Panc1 (cell line): ENCODE results near the gene PAX5. TPM values are rescaled to one million over a fixed set of nuclear protein-coding genes. Genes with fewer than 3 reads are reported as not detected.

Source experiments
- ATAC-seq: fragments of 200-7000 bp; cut with Tn5 transposase; 2 replicates; pipeline ENCODE4 v1.9.1; 2020; ENCODE audit warnings: mild to moderate bottlenecking, moderate library complexity
- BruUV-seq: library from RNA; stranded (reverse); fragments of 400-500 nt; replicated peaks from 2 replicates; lab custom pipeline; 2021; lab: Mats Ljungman, UMichigan
- CTCF ChIA-PET: fragments of 300-600 bp; sonication (Branson Sonifier 250); formaldehyde crosslinking; loops from one replicate; lab custom pipeline; 2022; ENCODE audit warnings: antibody characterized with exemption; lab: Charles Lee
- POLR2A ChIA-PET: fragments of 300-600 bp; sonication (Branson Sonifier 250); formaldehyde crosslinking; loops from one replicate; lab custom pipeline; 2022; ENCODE audit warnings: antibody characterized with exemption; lab: Charles Lee
- DNase-seq: peaks from one replicate; pipeline ENCODE4 v3.0.0-alpha.2; 2010; ENCODE audit warnings: low read depth, low spot score
- H3K27ac ChIP-seq: 2 replicates; pipeline ENCODE4 v1.5.1; 2011; ENCODE audit warnings: mild to moderate bottlenecking, low read length, inconsistent platforms
- H3K27me3 ChIP-seq: fragments of 200-500 bp; sonication (Bioruptor generic); 2 replicates; pipeline ENCODE4 v1.6.0; 2014; ENCODE audit warnings: low read length, inconsistent platforms; ENCODE audit not compliant: control insufficient read depth, insufficient read depth
- H3K36me3 ChIP-seq: fragments of 200-500 bp; sonication (Bioruptor generic); 2 replicates; pipeline ENCODE4 v1.5.1; 2014; ENCODE audit warnings: inconsistent platforms, mild to moderate bottlenecking, low read length, moderate library complexity; ENCODE audit not compliant: control insufficient read depth, insufficient read depth
- H3K4me1 ChIP-seq: 2 replicates; pipeline ENCODE4 v1.5.1; 2011; ENCODE audit warnings: inconsistent platforms, mild to moderate bottlenecking, low read length, moderate library complexity; ENCODE audit not compliant: control insufficient read depth, insufficient read depth
- H3K4me3 ChIP-seq, 2 experiments: 2 replicates each; pipeline ENCODE4 v1.5.1; 2011 to 2012; ENCODE audit warnings: low read depth in 2 of 2, low read length in 2 of 2, mild to moderate bottlenecking in 2 of 2, inconsistent platforms in 1 of 2, moderate library complexity in 1 of 2
- H3K9me3 ChIP-seq: fragments of 200-500 bp; sonication (Bioruptor generic); 2 replicates; pipeline ENCODE4 v1.5.1; 2014; ENCODE audit warnings: low read depth, mild to moderate bottlenecking, inconsistent platforms, low read length, moderate library complexity; ENCODE audit not compliant: control insufficient read depth, insufficient read depth
- POLR2AphosphoS5 ChIP-seq: IDR thresholded peaks from 2 replicates; pipeline ENCODE4 v1.6.1; 2012; ENCODE audit warnings: mild to moderate bottlenecking, low read depth, low read length, moderate library complexity
- SIN3A ChIP-seq: IDR thresholded peaks from 2 replicates; pipeline ENCODE4 v1.6.1; 2012; ENCODE audit warnings: low read depth, mild to moderate bottlenecking, low read length, moderate library complexity, borderline replicate concordance; ENCODE audit not compliant: insufficient read depth
- TCF7L2 ChIP-seq: IDR thresholded peaks from 2 replicates; pipeline ENCODE4 v1.6.1; 2011; ENCODE audit warnings: mild to moderate bottlenecking, low read depth, low read length, inconsistent platforms
- in situ Hi-C: cut with HindIII; loops from 2 replicates; pipeline ENCODE4 v1.10.0; 2016; ENCODE audit warnings: low sequenced_read_pairs, low pct_unique_long_range_greater_than_20kb
- intact Hi-C: fragments of 100-400 bp; cut with micrococcal nuclease; formaldehyde crosslinking; loops from one replicate; pipeline ENCODE4 v1.10.0; 2022; ENCODE audit not compliant: unreplicated experiment
- total RNA-seq: library from RNA; stranded (reverse); gene quantifications from one replicate; pipeline ENCODE4 v1.2.1, GENCODE V29; 2021; ENCODE audit not compliant: unreplicated experiment
- TF ChIP-seq, protein P1 (sequence below): fragments of 450-650 bp; IDR thresholded peaks from 2 replicates; pipeline ENCODE4 v1.5.1; 2017; ENCODE audit warnings: mild to moderate bottlenecking
- TF ChIP-seq, protein P2 (sequence below), 2 experiments: IDR thresholded peaks; 2 replicates each; pipeline ENCODE4 v1.6.1; 2011 to 2012; ENCODE audit warnings: low read depth in 2 of 2, control low read depth in 1 of 2, low read length in 1 of 2, mild to moderate bottlenecking in 1 of 2, moderate library complexity in 1 of 2; ENCODE audit not compliant: insufficient read depth in 1 of 2

The PAX5 gene
- total RNA-seq, 1 experiment from 2014 or later = 0.39 TPM

- Histone ChIP-seq H3K27ac (no peak overlapping the region), H3K4me3 (no peak overlapping the region), H3K27me3 (peaks cover 19% of the 10 kb centered on the region), H3K9me3 (peaks cover 5% of the 10 kb centered on the region; the same call in 1 of the 2 replicates), H3K4me1 (no peaks in the 10 kb centered on the region; the same call in 1 of the 2 replicates), H3K36me3 (no peaks in the 10 kb centered on the region)
- no peak for ATAC-seq
- intact Hi-C loops (loop anchor here (5.0 kb wide), 1 partner anchor 50 kb away; no protein-coding TSS in a partner anchor), in situ Hi-C loops (no loop called here)
- TF ChIP-seq, protein P1, sequence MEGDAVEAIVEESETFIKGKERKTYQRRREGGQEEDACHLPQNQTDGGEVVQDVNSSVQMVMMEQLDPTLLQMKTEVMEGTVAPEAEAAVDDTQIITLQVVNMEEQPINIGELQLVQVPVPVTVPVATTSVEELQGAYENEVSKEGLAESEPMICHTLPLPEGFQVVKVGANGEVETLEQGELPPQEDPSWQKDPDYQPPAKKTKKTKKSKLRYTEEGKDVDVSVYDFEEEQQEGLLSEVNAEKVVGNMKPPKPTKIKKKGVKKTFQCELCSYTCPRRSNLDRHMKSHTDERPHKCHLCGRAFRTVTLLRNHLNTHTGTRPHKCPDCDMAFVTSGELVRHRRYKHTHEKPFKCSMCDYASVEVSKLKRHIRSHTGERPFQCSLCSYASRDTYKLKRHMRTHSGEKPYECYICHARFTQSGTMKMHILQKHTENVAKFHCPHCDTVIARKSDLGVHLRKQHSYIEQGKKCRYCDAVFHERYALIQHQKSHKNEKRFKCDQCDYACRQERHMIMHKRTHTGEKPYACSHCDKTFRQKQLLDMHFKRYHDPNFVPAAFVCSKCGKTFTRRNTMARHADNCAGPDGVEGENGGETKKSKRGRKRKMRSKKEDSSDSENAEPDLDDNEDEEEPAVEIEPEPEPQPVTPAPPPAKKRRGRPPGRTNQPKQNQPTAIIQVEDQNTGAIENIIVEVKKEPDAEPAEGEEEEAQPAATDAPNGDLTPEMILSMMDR = no peak
- TF ChIP-seq, protein P2, sequence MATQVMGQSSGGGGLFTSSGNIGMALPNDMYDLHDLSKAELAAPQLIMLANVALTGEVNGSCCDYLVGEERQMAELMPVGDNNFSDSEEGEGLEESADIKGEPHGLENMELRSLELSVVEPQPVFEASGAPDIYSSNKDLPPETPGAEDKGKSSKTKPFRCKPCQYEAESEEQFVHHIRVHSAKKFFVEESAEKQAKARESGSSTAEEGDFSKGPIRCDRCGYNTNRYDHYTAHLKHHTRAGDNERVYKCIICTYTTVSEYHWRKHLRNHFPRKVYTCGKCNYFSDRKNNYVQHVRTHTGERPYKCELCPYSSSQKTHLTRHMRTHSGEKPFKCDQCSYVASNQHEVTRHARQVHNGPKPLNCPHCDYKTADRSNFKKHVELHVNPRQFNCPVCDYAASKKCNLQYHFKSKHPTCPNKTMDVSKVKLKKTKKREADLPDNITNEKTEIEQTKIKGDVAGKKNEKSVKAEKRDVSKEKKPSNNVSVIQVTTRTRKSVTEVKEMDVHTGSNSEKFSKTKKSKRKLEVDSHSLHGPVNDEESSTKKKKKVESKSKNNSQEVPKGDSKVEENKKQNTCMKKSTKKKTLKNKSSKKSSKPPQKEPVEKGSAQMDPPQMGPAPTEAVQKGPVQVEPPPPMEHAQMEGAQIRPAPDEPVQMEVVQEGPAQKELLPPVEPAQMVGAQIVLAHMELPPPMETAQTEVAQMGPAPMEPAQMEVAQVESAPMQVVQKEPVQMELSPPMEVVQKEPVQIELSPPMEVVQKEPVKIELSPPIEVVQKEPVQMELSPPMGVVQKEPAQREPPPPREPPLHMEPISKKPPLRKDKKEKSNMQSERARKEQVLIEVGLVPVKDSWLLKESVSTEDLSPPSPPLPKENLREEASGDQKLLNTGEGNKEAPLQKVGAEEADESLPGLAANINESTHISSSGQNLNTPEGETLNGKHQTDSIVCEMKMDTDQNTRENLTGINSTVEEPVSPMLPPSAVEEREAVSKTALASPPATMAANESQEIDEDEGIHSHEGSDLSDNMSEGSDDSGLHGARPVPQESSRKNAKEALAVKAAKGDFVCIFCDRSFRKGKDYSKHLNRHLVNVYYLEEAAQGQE (IDR thresholded peaks at IDR 0.05; ENCODE audit: insufficient read depth in 1 of 2, low read depth in 2 of 2, low read length in 1 of 2) = no peak
- TF ChIP-seq SIN3A (no peak), TCF7L2 (no peak), POLR2AphosphoS5 (no peak)
- ChIA-PET POLR2A (interaction anchor here (0.6 kb wide), 1 partner anchor 17 kb away, joined by 4 read pairs; no protein-coding TSS in a partner anchor), CTCF (interaction anchor here (3.2 kb wide), 1 partner anchor 114 kb away, joined by 14 read pairs; no protein-coding TSS in a partner anchor)
- BruUV-seq = no TSS peak
- DNase-seq = no peak
These were observed 46.7 kb downstream of the PAX5 start for GRCh38 chr9:36987409-36987808.

DNA sequence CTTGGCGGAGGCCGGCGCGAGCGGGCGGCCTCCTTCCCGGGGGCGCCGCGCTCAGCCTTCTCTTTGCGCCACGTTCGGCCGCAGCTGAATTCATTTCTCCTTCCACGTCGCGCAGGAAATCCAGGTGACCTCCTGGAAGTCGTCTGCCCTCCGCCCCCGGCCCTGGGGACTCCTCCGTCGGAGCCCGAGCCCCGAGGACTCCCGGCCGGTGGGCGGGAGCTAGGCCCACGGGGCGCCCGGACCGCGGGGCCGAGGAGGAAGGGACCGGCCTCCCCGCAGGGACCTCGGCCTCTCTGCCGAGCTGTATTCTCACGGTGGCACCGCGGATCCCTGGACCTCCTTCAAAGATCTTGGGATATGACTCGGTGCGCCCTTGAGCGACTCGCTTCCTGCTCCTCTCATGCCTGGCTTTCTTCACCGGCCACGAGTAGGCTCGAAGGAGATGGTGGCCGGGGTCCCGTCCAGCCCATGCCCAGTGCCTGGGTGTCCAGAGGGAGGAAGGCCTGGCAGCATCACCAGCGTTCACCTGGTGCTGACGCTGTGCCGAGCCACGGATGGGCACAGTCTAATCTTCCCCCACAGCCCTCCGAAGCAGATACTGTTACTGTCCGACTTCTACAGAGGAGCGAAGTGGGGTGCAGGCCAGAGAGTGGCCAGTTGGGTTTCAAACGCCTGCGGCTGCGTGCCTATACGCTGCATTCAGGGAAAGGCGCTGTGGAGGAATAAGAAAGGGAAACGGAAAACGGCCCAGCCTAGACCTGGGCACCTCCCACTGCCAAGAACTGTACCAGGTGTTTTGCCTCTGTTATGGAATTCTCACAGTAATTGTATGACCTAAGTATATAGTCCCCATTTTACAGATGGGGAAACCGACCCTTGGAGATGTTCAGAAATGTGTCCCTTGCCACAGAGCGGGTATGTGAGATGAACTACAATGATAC is 47.3 kb downstream of the PAX5 start:
- no peak overlapping the region for H3K27ac ChIP-seq
- POLR2A ChIA-PET = no interaction called here
- H3K4me3 ChIP-seq = peak overlapping the region; percentile 17 to 47; a peak in 3 of 4 replicates
- in situ Hi-C loops = no loop called here
- no peaks in the 10 kb centered on the region for H3K36me3 ChIP-seq
- peaks cover 19% of the 10 kb centered on the region for H3K27me3 ChIP-seq
- CTCF ChIA-PET = interaction anchor here (3.2 kb wide), 1 partner anchor 113 kb away, joined by 14 read pairs; no protein-coding TSS in a partner anchor
- intact Hi-C loops = loop anchor here (5.0 kb wide), 1 partner anchor 49 kb away; no protein-coding TSS in a partner anchor
- no peaks in the 10 kb centered on the region; the same call in 1 of the 2 replicates for H3K4me1 ChIP-seq
- peaks cover 5% of the 10 kb centered on the region; the same call in 1 of the 2 replicates for H3K9me3 ChIP-seq
- no peak for TF ChIP-seq TCF7L2
- TF ChIP-seq POLR2AphosphoS5 = no peak
- TF ChIP-seq, protein P2 (IDR thresholded peaks at IDR 0.05; ENCODE audit: insufficient read depth in 1 of 2, low read depth in 2 of 2, low read length in 1 of 2) = no peak
- TF ChIP-seq, protein P1 = no peak
- TF ChIP-seq SIN3A = no peak
- ATAC-seq (no peak), DNase-seq (no peak)
- no TSS peak for BruUV-seq
